Coronary artery (tissue), 2 donors: ENCODE measurements around the gene MBD5.

Experiments
- DNase-seq: peaks from one replicate; pipeline ENCODE4 v3.0.0-alpha.2; 2017; ENCODE audit warnings: low spot score
- H3K27ac ChIP-seq, 2 donors: fragments of 200-600 bp; sonication (generic); one replicate each; pipeline ENCODE4 v1.5.1; 2016 to 2019
- H3K4me3 ChIP-seq: fragments of 200-600 bp; sonication (generic); 2 replicates; pipeline ENCODE4 v1.5.1; 2016; ENCODE audit warnings: mild to moderate bottlenecking, moderate library complexity
- TF ChIP-seq, protein P1 (sequence below): fragments of 200-600 bp; sonication (generic); IDR thresholded peaks from one replicate; pipeline ENCODE4 v1.5.1; 2019; ENCODE audit warnings: antibody characterized with exemption

MBD5 gene

DNA sequence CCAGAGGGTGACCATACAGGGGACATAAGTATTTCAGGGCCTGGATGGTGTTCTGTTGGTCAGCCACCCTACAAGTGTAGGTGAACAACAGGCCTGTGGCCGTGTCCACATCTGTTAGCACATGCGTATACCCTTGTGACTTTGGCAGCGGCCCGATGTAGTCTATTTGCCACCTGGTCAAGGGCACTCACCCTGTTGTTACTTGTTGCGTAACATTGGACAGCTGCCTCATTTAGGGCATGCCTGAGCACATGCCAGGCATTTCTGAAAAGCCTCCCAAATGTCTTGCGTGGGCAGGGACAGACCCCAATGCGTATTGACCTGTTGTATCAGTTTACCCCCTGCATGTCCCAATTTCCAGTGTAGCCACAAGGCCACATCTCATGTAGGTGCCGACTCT is 235.0 kb downstream of the MBD5 start:
- DNase-seq = no peak
- no peak overlapping the region for H3K27ac ChIP-seq
- no peak overlapping the region for H3K4me3 ChIP-seq
- TF ChIP-seq, protein P1, sequence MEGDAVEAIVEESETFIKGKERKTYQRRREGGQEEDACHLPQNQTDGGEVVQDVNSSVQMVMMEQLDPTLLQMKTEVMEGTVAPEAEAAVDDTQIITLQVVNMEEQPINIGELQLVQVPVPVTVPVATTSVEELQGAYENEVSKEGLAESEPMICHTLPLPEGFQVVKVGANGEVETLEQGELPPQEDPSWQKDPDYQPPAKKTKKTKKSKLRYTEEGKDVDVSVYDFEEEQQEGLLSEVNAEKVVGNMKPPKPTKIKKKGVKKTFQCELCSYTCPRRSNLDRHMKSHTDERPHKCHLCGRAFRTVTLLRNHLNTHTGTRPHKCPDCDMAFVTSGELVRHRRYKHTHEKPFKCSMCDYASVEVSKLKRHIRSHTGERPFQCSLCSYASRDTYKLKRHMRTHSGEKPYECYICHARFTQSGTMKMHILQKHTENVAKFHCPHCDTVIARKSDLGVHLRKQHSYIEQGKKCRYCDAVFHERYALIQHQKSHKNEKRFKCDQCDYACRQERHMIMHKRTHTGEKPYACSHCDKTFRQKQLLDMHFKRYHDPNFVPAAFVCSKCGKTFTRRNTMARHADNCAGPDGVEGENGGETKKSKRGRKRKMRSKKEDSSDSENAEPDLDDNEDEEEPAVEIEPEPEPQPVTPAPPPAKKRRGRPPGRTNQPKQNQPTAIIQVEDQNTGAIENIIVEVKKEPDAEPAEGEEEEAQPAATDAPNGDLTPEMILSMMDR = no peak

DNA sequence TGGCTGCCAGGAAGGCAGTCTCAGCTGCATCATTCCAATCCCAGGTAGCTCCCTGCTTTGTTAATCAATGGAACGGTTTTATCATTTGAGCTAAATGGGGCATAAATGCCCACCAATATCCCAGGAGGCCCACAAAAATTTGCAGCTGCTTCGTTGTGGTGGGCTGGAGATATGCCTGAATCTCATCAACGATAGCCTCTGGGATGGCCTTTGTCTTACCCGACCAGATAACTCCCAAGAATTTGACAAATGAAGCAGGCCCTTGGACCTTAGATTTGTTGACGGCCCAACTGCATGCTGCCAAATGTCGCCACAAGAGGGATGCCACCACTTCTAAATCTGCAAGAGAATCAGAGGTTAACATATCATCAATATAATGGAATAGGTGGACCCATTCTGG is 236.4 kb downstream of the MBD5 start:
- Histone ChIP-seq H3K4me3 (no peak overlapping the region), H3K27ac (no peak overlapping the region)
- TF ChIP-seq, protein P1 = no peak
- DNase-seq = no peak

DNA sequence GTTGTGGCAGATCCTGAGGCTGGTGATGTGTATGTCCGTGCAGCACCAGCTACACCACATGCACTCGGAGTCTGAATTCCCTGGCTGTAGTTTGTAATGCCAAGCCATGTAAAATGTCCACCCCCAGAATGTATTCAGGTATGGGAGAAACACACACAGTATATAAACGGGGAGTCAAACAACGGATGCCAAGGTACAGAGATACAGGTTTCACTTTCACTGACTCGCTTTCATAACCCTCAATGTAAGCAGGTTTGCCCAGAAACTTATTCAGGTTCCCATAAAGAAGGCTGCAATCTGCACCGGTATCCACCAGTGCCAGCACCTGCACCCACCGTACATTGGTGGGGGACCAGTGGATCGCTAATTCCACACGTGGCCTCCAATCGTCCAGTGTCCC is 237.2 kb downstream of the MBD5 start:
- DNase-seq = no peak
- TF ChIP-seq, protein P1 = no peak
- no peak overlapping the region for H3K4me3 ChIP-seq
- H3K27ac ChIP-seq = no peak overlapping the region

GRCh38 chr2:148259674-148260073 is 238.8 kb downstream of the MBD5 start:
- Histone ChIP-seq H3K4me3 (no peak overlapping the region), H3K27ac (no peak overlapping the region)
- DNase-seq = no peak
- TF ChIP-seq, protein P1 = no peak

- no peak for DNase-seq
- Histone ChIP-seq H3K27ac (no peak overlapping the region), H3K4me3 (no peak overlapping the region)
- TF ChIP-seq, protein P1 = no peak
Measured at GRCh38 chr2:148263890-148264289, 243.0 kb downstream of the MBD5 start.

DNA sequence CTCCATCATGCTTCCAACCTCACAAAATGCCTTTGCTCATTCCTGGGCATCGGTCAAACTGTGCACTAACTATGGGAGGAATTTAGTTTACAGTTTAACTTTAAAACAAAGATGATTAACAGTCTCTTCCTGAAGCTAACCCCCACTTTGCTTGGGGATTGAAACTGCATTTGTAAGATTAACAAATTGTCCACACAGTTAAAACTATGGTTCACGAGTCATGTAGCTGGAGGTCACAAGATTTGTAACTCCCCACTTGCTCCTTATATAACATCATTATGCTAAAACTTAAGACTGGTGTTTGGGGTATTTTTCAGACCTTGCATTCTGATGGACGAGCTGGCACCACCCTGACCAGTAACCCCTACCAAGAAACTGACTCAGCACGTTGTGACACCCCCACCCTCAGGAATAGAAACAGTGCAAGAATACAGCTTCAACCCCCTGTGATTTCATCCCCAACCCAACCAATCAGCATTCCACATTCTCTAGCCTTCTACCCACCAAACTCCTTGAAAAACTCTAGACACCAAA is 252.3 kb downstream of the MBD5 start:
- DNase-seq = no peak
- TF ChIP-seq, protein P1 = no peak
- Histone ChIP-seq H3K27ac (no peak overlapping the region), H3K4me3 (no peak overlapping the region)

GRCh38 chr2:148279216-148279615 is 258.3 kb downstream of the MBD5 start:
- H3K4me3 ChIP-seq = no peak overlapping the region
- no peak for DNase-seq
- TF ChIP-seq, protein P1 = no peak
- no peak overlapping the region for H3K27ac ChIP-seq
